ENCODE measurements around the gene PERCC1.
"Not testable (repeated sequence)": the region's sequence is repeated elsewhere in the genome, so short reads cannot be mapped to it uniquely, and the experiment has no call there.

The PERCC1 gene

GRCh38 chr16:1438229-1439057 lies 7.6 kb downstream of the PERCC1 start:
- H3K9me3 ChIP-seq (replicated peaks; ENCODE audit: low read length) = no peaks in the 10 kb centered on the region
- no peaks in the 10 kb centered on the region for H3K27me3 ChIP-seq (ENCODE audit: control insufficient read depth, insufficient read depth, low read length)
- H3K4me3 ChIP-seq (ENCODE audit: low read length) = no peak overlapping the region
- no peaks in the 10 kb centered on the region for H3K36me3 ChIP-seq (ENCODE audit: insufficient read depth, low read length)
- no peaks in the 10 kb centered on the region for H3K4me1 ChIP-seq (ENCODE audit: control insufficient read depth, insufficient read depth, low read length)
- no peak overlapping the region for H3K4me2 ChIP-seq (ENCODE audit: low read length)
- no peak overlapping the region for H3K9ac ChIP-seq (ENCODE audit: low read depth, low read length)

GRCh38 chr16:1439058-1439698 lies 8.3 kb downstream of the PERCC1 start:
- Histone ChIP-seq H3K4me2 (ENCODE audit: low read length) (no peak overlapping the region), H3K36me3 (ENCODE audit: insufficient read depth, low read length) (no peaks in the 10 kb centered on the region), H3K4me1 (ENCODE audit: control insufficient read depth, insufficient read depth, low read length) (no peaks in the 10 kb centered on the region), H3K27me3 (ENCODE audit: control insufficient read depth, insufficient read depth, low read length) (no peaks in the 10 kb centered on the region), H3K9me3 (replicated peaks; ENCODE audit: low read length) (no peaks in the 10 kb centered on the region), H3K4me3 (ENCODE audit: low read length) (no peak overlapping the region), H3K9ac (ENCODE audit: low read depth, low read length) (no peak overlapping the region)

DNA sequence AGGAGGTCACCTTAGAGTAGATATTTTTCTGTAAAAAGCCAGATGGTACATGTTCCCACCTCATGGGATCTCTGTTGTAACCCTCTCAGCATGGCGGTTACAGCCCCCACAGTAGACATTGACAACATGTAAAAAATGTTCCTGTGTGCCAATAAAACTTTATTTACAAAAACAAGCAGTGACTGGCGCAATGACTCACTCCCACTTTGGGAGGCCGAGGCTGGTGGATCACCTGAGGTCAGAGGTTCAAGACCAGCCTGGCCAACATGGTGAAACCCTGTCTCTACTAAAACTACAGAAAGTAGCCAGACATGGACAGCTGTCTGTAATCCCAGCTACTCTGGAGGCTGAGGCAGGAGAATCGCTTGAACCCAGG lies 8.8 kb downstream of the PERCC1 start:
- H3K9me3 ChIP-seq (replicated peaks; ENCODE audit: low read length); H3K9ac ChIP-seq (ENCODE audit: low read depth, low read length); H3K4me1 ChIP-seq (ENCODE audit: control insufficient read depth, insufficient read depth, low read length); H3K4me3 ChIP-seq (ENCODE audit: low read length); H3K36me3 ChIP-seq (ENCODE audit: insufficient read depth, low read length); H3K27me3 ChIP-seq (ENCODE audit: control insufficient read depth, insufficient read depth, low read length); H3K4me2 ChIP-seq (ENCODE audit: low read length): not testable (repeated sequence)

- H3K9ac ChIP-seq (ENCODE audit: low read depth, low read length) = no peak overlapping the region
- H3K9me3 ChIP-seq (replicated peaks; ENCODE audit: low read length) = no peaks in the 10 kb centered on the region
- no peaks in the 10 kb centered on the region for H3K27me3 ChIP-seq (ENCODE audit: control insufficient read depth, insufficient read depth, low read length)
- no peaks in the 10 kb centered on the region for H3K4me1 ChIP-seq (ENCODE audit: control insufficient read depth, insufficient read depth, low read length)
- H3K36me3 ChIP-seq (ENCODE audit: insufficient read depth, low read length) = no peaks in the 10 kb centered on the region
- no peak overlapping the region for H3K4me2 ChIP-seq (ENCODE audit: low read length)
- H3K4me3 ChIP-seq (ENCODE audit: low read length) = no peak overlapping the region
Measured at GRCh38 chr16:1441391-1441829, 10.5 kb downstream of the PERCC1 start.

- Histone ChIP-seq H3K4me3 (ENCODE audit: low read length) (no peak overlapping the region), H3K9ac (ENCODE audit: low read depth, low read length) (no peak overlapping the region), H3K27me3 (ENCODE audit: control insufficient read depth, insufficient read depth, low read length) (no peaks in the 10 kb centered on the region), H3K9me3 (replicated peaks; ENCODE audit: low read length) (no peaks in the 10 kb centered on the region), H3K4me1 (ENCODE audit: control insufficient read depth, insufficient read depth, low read length) (no peaks in the 10 kb centered on the region), H3K36me3 (ENCODE audit: insufficient read depth, low read length) (no peaks in the 10 kb centered on the region), H3K4me2 (ENCODE audit: low read length) (no peak overlapping the region)
Measured at GRCh38 chr16:1442697-1443096, 11.8 kb downstream of the PERCC1 start.

DNA sequence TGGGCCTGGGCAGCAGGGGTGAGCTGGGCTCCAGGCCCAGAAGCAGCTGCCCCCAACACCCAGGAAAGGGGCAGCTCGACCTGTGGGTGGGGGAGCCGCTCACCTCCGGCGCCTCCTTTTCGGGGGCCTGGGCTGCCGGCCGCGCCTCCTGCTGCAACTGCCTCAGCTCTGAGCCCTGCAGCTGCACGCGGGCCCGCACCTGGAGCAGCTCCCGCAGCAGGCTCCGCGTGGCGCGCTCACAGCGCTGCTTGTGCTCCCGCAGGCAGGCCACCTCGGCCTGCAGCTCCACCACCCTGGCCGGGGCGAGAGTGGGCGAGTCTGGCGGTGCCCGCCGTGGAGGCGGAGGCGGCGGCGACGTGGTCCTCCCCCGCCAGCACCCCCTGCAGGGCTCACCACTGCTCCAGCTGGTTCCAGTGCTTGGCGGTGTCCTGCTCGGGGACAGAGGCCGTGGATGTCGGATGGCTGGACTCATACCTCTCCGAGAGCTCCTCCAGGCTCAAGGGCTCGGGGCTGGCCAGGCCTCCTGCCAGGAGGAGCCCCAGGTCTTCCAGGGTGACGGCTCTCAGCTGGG lies 12.6 kb downstream of the PERCC1 start:
- Histone ChIP-seq H3K4me3 (ENCODE audit: low read length) (no peak overlapping the region), H3K9ac (ENCODE audit: low read depth, low read length) (no peak overlapping the region)

GRCh38 chr16:1443980-1444729 lies 13.3 kb downstream of the PERCC1 start, which contains the start of gene CCDC154:
TSS of gene CCDC154 (minus strand) at chr16:1444556. CDS start at chr16:1444322, 234 bp downstream.
- no peaks in the 10 kb centered on the region for H3K27me3 ChIP-seq (ENCODE audit: control insufficient read depth, insufficient read depth, low read length)
- no peaks in the 10 kb centered on the region for H3K9me3 ChIP-seq (replicated peaks; ENCODE audit: low read length)
- no peak within 1 kb of the TSS for H3K4me2 ChIP-seq (ENCODE audit: low read length)
- H3K36me3 ChIP-seq (ENCODE audit: insufficient read depth, low read length) = peaks cover 6% of the 10 kb centered on the region
- H3K9ac ChIP-seq (ENCODE audit: low read depth, low read length) = no peak within 1 kb of the TSS
- H3K4me3 ChIP-seq (ENCODE audit: low read length) = no peak within 1 kb of the TSS
- H3K4me1 ChIP-seq (ENCODE audit: control insufficient read depth, insufficient read depth, low read length) = no peaks in the 10 kb centered on the region

More for the DNA sequence above, 12.6 kb downstream of the PERCC1 start:
- no peak overlapping the region for H3K4me2 ChIP-seq (ENCODE audit: low read length)
- H3K36me3 ChIP-seq (ENCODE audit: insufficient read depth, low read length) = peaks cover 6% of the 10 kb centered on the region
- H3K27me3 ChIP-seq (ENCODE audit: control insufficient read depth, insufficient read depth, low read length) = no peaks in the 10 kb centered on the region
- no peaks in the 10 kb centered on the region for H3K4me1 ChIP-seq (ENCODE audit: control insufficient read depth, insufficient read depth, low read length)
- H3K9me3 ChIP-seq (replicated peaks; ENCODE audit: low read length) = no peaks in the 10 kb centered on the region

GRCh38 chr16:1444730-1445517 lies 14.0 kb downstream of the PERCC1 start:
- H3K36me3 ChIP-seq (ENCODE audit: insufficient read depth, low read length) = peaks cover 10% of the 10 kb centered on the region

DNA sequence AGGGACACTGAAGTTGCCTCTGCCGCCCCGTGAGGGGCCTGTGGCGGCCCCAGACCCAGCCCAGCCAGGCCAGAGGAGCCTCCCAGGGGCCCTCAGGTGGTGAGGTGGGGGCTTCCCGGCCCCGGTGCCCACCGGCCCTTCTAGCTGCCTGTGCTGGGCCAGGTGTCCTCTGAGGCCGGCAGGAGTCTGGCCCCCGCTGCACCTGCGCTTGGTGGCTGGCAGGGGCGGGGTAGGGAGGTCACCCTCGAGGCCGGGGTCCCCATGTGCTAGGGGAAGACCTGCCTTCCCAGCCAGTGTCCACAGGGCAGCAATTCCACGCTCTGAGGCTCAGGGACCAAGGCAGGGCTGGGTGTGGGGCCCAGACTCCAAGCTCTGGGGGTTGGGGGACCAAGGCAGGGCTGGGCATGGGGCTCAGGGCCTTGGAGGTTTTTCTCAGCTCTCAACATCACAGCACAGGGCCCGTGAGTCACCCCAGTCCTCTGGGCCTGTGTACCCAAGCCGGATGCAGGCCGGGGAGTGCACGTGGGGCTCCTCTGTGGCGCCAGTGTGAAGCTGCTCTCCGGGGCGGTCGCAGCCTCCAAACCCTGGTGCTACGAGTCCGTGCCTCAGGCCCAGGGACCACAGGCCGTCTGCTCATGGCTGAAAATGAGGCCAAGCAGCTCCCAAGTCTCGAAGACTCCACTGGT lies 14.8 kb downstream of the PERCC1 start:
- Histone ChIP-seq H3K4me3 (ENCODE audit: low read length) (no peak overlapping the region), H3K4me2 (ENCODE audit: low read length) (no peak overlapping the region), H3K9me3 (replicated peaks; ENCODE audit: low read length) (no peaks in the 10 kb centered on the region), H3K36me3 (ENCODE audit: insufficient read depth, low read length) (peaks cover 13% of the 10 kb centered on the region), H3K9ac (ENCODE audit: low read depth, low read length) (no peak overlapping the region), H3K27me3 (ENCODE audit: control insufficient read depth, insufficient read depth, low read length) (no peaks in the 10 kb centered on the region), H3K4me1 (ENCODE audit: control insufficient read depth, insufficient read depth, low read length) (no peaks in the 10 kb centered on the region)

More at GRCh38 chr16:1444730-1445517, 14.0 kb downstream of the PERCC1 start:
- Histone ChIP-seq H3K4me3 (ENCODE audit: low read length) (no peak overlapping the region), H3K27me3 (ENCODE audit: control insufficient read depth, insufficient read depth, low read length) (no peaks in the 10 kb centered on the region), H3K4me2 (ENCODE audit: low read length) (no peak overlapping the region), H3K9ac (ENCODE audit: low read depth, low read length) (no peak overlapping the region), H3K4me1 (ENCODE audit: control insufficient read depth, insufficient read depth, low read length) (no peaks in the 10 kb centered on the region), H3K9me3 (replicated peaks; ENCODE audit: low read length) (no peaks in the 10 kb centered on the region)

- Histone ChIP-seq H3K36me3 (ENCODE audit: insufficient read depth, low read length) (peaks cover 21% of the 10 kb centered on the region), H3K4me2 (ENCODE audit: low read length) (no peak overlapping the region), H3K27me3 (ENCODE audit: control insufficient read depth, insufficient read depth, low read length) (no peaks in the 10 kb centered on the region), H3K9me3 (replicated peaks; ENCODE audit: low read length) (no peaks in the 10 kb centered on the region), H3K4me3 (ENCODE audit: low read length) (no peak overlapping the region), H3K4me1 (ENCODE audit: control insufficient read depth, insufficient read depth, low read length) (no peaks in the 10 kb centered on the region), H3K9ac (ENCODE audit: low read depth, low read length) (no peak overlapping the region)
Measured at GRCh38 chr16:1446296-1447080, 15.6 kb downstream of the PERCC1 start.

Measured in skeletal muscle satellite cell (primary cell).